ENCODE results near the gene SLC3A2. TPM values are rescaled to one million over a fixed set of nuclear protein-coding genes. Genes with fewer than 3 reads are reported as not detected.
A peak's percentile ranks its signal among the peaks of the same experiment; 100 is the strongest.
"Not testable (repeated sequence)": the region's sequence is repeated elsewhere in the genome, so short reads cannot be mapped to it uniquely, and the experiment has no call there.

SLC3A2 gene
- total RNA-seq, 1 donor from 2014 or later, result 441 TPM

- peak; percentile 73 for DNase-seq (ENCODE audit: low read depth)
- Histone ChIP-seq H3K36me3 (ENCODE audit: control insufficient read depth, insufficient read depth, low read length) (peaks cover 2% of the 10 kb centered on the region), H3K4me3 (ENCODE audit: low read depth, low read length) (peak within 1 kb of the TSS; percentile 87), H3K27me3 (ENCODE audit: control insufficient read depth, insufficient read depth, low read length) (no peaks in the 10 kb centered on the region)
- TF ChIP-seq CTCF (IDR thresholded peaks at IDR 0.05; ENCODE audit: insufficient read depth, low read length, poor library complexity, severe bottlenecking), result no peak
These were observed 41.4 kb upstream of the SLC3A2 start, which contains the start of gene WDR74 for GRCh38 chr11:62839050-62839945. TSS of gene WDR74 (minus strand) at chr11:62839590. CDS start at chr11:62839570, 20 bp downstream.

GRCh38 chr11:62840721-62841360 lies 39.9 kb upstream of the SLC3A2 start:
- not testable (repeated sequence) for H3K36me3 ChIP-seq (ENCODE audit: control insufficient read depth, insufficient read depth, low read length); DNase-seq (ENCODE audit: low read depth); H3K27me3 ChIP-seq (ENCODE audit: control insufficient read depth, insufficient read depth, low read length)
- H3K4me3 ChIP-seq (ENCODE audit: low read depth, low read length), result peak overlapping the region; percentile 87

DNA sequence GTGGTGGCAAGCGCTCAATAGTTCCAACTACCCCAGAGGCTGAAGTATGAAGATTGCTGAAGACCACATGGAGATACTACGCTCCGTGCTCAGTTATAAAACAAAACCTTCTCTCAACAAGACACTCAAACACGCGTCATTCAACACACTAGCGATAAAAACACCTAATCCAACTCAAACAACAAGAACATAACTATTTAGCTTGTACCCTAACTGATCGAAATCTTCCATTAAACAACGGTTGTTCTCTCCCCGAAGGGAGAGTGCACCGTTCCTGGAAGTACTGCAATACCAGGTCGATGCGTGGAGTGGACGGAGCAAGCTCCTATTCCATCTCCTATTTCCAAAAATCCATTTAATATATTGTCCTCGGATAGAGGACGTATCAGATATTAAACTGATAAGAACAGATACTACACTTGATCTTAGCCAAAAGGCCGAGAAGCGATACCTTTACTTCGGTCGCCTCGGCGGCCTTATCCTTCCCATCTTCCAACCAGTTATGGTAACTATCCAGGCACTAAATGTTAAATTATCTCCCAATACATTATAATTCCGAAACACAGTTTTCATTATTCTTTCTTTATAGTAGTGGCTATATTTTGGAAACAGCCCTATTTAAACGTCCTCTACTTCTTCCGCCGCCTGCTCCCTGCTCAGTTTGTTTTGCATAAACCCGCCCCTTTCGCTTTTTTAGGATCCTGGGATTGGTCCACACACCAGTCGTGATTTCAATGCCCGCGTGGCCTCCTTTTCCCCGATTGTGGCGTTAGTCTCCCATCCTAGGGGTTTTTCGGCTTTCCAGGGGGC lies 39.1 kb upstream of the SLC3A2 start:
- peak; percentile 99 for DNase-seq (ENCODE audit: low read depth)
- peak overlapping the region; percentile 25 for H3K4me3 ChIP-seq (ENCODE audit: low read depth, low read length)
- TF ChIP-seq CTCF (IDR thresholded peaks at IDR 0.05; ENCODE audit: insufficient read depth, low read length, poor library complexity, severe bottlenecking), result no peak
- H3K27me3 ChIP-seq (ENCODE audit: control insufficient read depth, insufficient read depth, low read length), result no peaks in the 10 kb centered on the region
- no peaks in the 10 kb centered on the region for H3K36me3 ChIP-seq (ENCODE audit: control insufficient read depth, insufficient read depth, low read length)

GRCh38 chr11:62842171-62842741 lies 38.4 kb upstream of the SLC3A2 start:
- no peak for TF ChIP-seq CTCF (IDR thresholded peaks at IDR 0.05; ENCODE audit: insufficient read depth, low read length, poor library complexity, severe bottlenecking)
- H3K27me3 ChIP-seq (ENCODE audit: control insufficient read depth, insufficient read depth, low read length), result no peaks in the 10 kb centered on the region
- no peaks in the 10 kb centered on the region for H3K36me3 ChIP-seq (ENCODE audit: control insufficient read depth, insufficient read depth, low read length)
- no peak for DNase-seq (ENCODE audit: low read depth)
- peak overlapping the region; percentile 25 for H3K4me3 ChIP-seq (ENCODE audit: low read depth, low read length)

GRCh38 chr11:62842891-62843290 lies 37.8 kb upstream of the SLC3A2 start:
- H3K4me3 ChIP-seq (ENCODE audit: low read depth, low read length); DNase-seq (ENCODE audit: low read depth); H3K27me3 ChIP-seq (ENCODE audit: control insufficient read depth, insufficient read depth, low read length); H3K36me3 ChIP-seq (ENCODE audit: control insufficient read depth, insufficient read depth, low read length): not testable (repeated sequence)

- Histone ChIP-seq H3K36me3 (ENCODE audit: control insufficient read depth, insufficient read depth, low read length) (no peaks in the 10 kb centered on the region), H3K4me3 (ENCODE audit: low read depth, low read length) (no peak overlapping the region), H3K27me3 (ENCODE audit: control insufficient read depth, insufficient read depth, low read length) (no peaks in the 10 kb centered on the region)
- no peak for TF ChIP-seq CTCF (IDR thresholded peaks at IDR 0.05; ENCODE audit: insufficient read depth, low read length, poor library complexity, severe bottlenecking)
- no peak for DNase-seq (ENCODE audit: low read depth)
These were observed 37.2 kb upstream of the SLC3A2 start for GRCh38 chr11:62843466-62843865.
